GM18873 (cell line): ENCODE data around the gene AK4.
A peak's percentile ranks its signal among the peaks of the same experiment; 100 is the strongest.
"Not testable (repeated sequence)": the region's sequence is repeated elsewhere in the genome, so short reads cannot be mapped to it uniquely, and the experiment has no call there.

Source experiments
- ATAC-seq: cut with Tn5 transposase; IDR thresholded peaks from one replicate; pipeline ENCODE4 v1.9.1; 2021; ENCODE audit warnings: mild to moderate bottlenecking, moderate library complexity, moderate number of reproducible peaks; ENCODE audit not compliant: unreplicated experiment, low FRiP score

Gene AK4

DNA sequence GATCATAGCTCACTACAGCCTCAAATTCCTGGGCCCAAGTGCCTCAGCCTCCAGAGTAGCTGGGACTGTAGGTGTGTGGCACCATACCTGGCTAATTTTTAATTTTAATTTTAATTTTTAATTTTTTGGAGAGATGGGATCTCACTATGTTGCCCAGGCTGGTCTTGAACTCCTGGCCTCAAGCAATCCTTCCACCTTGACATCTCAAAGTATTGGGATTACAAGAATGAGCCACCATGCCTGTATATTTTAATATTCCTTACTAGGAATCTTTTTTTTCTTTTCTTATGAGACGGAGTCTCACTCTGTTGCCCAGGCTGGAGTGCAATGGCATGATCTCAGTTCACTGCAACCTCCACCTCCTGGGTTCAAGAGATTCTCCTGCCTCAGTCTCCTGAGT, 89.1 kb downstream of the AK4 start:
- not testable (repeated sequence) for ATAC-seq

GRCh38 chr1:65237503-65237902, 89.5 kb downstream of the AK4 start:
- ATAC-seq, result no peak

DNA sequence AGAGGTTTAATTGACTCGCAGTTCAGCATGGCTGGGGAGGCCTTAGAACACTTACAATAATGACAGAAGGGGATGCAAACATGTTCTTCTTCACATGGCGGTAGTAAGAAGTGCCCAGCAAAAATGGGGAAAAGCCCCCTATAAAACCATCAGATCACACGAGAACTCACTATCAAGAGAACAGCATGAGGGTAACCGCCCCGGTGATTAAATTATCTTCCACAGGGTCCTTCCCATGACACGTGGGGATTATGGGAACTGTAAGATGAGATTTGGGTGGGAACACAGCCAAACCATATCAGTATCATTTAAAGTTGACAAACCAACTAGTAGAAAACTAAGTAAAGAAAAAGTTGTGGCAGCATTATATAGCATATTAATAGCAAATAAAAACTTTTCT, 90.0 kb downstream of the AK4 start:
- no peak for ATAC-seq

DNA sequence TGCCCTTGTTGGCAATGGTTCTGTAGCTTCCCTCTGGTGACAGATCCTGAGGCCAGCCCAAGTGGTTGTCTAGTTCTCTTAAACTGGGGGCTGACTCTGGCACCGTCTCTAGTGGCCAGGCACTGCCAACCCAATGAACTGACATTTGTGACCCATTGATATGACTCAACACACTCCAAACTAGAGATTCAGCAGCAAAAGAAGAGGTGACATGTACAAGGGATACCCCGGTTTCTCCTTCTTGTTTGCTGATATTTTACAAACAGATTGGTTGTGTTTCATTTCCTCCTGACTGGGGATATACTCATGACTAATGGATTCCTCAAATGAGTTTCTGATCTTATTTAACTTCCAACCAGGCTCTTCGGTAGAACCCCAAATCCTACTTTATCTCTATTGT, 95.5 kb downstream of the AK4 start:
- no peak for ATAC-seq

- no peak for ATAC-seq
Observed at GRCh38 chr1:65245295-65245694, 97.3 kb downstream of the AK4 start.

DNA sequence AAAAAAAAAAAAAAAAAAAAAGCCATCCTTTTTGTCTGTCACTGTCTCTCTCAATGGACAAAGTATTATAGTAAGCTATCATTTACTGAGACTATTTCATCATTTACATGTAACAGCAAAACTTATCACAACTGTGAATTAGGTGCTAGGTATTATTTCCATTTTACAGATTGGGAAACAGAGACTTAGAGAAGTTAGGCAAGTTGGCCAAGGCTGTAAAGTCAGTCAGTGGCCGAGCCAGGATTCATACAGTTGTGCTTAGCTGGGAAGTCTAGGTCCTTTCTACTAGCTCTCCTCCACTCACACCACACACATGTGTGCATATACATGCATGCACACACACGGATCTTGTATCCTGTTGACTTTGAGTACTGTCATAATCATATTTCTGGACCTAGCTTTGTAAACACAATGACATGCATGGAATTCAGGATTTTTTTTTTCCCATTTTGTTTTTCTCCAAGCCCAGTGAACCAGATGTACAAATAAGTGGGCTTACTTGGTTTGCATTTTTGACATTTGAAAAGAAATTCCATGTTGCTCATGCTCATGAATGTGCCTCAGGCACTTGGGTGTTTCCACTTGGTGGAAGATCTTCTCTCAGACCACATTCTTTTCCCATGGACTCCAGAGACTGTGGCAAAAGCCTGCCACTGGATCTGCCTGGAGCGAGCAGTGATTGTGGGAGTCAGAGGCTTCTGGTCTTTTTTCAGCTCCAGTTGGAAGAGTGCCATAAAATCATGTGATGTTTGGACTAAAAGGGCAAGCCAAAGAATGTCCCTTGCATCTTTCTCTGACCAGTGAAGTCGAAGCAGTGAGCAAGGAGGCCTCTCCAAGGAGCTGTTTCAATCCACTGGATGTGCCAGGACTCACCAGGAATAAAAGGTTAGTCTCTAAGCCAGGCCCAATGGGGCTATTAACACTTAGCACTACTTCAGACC, 99.7 kb downstream of the AK4 start:
- ATAC-seq, result no peak

GRCh38 chr1:65250826-65251225, 102.8 kb downstream of the AK4 start:
- ATAC-seq, result no peak

DNA sequence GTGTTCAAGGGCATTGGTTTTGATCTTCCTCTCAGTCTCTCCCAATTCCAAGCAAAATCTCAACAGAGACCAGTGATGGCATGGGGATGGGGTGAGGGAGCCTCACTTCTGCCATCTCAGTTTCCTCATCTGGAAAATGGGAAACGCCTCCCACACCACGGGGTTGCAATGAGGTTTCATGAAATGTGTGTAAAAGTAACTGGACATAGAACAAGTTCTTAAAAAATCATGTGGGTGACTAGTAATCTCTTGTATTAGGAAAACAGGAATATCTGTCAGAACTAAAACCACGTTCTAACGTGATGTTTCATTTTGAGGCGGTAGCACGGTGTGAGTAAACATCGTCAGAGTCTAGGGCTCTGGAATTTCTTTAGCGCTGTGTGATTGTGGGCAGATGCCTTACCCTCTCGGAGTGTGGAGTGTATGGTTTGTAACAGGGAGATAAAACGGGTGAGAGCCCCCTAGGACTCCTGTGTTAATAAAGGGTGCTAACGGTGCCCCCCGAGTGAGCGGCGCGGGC, 105.9 kb downstream of the AK4 start:
- peak; percentile 31 for ATAC-seq

- peak; percentile 78 for ATAC-seq
Observed at GRCh38 chr1:65254320-65255034, 106.5 kb downstream of the AK4 start.

DNA sequence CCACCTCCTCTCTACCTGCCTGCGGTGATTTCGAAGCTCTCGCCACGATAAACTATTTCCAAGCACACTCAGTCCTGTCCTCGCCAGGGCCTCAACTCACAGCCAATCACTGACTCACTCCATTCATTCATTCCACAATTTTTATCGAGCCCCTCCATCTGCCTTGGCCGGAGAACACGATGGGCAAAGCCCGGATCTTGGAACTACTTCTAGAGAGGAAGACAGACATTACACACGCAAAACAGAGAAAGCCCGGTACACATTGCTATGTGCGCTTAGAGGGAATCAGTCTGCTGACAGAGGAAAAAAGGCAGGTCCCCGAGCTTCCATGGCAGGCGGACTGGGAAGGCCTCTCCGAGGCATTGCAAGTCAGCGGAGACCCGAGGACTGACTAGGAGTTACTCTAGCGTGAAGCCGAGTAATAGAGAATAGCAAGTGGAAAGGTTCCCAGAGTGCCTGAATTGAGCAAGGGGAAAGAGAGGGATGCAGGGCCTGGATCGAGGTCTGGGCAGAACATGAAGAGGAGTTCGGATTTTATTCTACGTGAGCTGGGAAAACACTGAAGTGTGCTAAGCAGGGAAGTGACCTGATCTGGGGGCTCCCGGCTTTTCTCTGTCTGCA, 107.1 kb downstream of the AK4 start:
- ATAC-seq, result no peak

DNA sequence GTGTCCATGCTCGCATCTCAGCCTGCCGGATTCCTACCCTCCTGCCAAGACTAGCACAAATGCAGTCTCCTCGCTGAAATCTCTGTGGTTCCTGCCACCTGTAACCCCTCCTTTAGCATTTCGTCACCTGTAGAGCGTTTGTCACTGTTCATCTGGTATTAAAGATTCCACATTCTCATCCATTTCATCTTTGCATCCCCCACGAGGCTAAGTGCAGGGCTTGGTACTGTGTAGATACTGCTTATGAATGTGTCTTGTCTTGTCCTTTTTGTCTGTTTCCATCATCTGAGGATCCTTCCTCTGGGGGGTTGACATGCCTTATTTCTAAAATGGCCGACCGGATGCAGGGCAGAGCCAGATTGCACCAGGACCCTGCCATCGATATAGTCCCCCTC, 107.7 kb downstream of the AK4 start:
- ATAC-seq, result no peak

DNA sequence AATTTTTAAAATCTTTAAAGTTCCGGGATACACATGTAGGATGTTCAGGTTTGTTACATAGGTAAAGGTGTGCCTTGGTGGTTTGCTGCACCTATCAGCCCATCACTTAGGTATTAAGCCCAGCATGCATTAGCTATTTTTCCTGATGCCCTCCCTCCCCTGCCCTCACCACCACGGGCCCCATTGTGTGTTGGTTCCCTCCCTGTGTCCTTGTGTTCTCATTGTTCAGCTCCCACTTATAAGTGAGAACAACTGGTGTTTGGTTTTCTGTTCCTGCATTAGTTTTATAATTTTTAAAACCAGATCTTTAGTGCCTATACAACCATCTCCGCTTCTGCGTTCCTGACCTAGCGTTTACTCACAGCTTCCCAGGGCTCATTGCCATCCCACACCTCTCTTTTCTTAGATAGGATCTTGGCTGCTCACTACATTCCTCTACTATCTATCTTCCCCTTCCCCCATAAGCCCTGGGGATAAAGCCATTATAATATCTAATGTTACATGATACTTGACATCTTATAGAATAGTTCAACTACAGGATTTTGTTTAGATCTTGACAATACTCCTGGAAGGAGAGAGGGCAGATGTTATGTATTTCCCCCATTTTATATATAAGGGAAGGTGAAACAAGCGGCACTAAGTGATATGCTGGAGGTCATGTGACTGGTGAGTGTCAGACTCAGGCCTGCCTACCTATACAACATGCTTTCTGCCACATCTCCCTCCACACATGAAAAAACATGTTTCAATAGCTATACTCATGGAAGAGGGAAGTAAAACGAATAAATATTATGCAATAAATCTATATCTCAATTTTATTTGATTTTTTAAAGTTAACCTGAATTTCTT, 109.1 kb downstream of the AK4 start:
- ATAC-seq, result no peak

GRCh38 chr1:65258106-65258505, 110.1 kb downstream of the AK4 start:
- ATAC-seq, result no peak

DNA sequence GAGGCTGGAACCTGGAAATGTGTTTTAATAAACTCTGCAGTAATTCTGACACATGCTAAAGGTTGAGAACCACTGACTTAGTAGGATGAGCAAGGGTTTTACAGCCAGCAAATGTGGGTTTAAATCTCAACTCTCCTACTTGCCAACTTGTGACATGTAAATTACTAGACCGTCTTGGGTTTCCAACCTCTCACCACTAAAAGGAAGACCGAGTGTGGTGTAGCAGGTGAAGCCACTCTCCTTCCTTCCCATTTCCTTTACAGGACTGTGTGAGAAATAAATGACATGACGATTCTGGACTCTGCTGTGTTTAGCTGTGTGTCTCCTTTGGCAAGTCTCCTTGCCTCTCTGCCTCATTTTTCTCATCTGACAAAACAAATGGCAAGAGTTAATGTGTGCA, 111.8 kb downstream of the AK4 start:
- ATAC-seq, result no peak

GRCh38 chr1:65260851-65261473, 113.0 kb downstream of the AK4 start:
- peak; percentile 55 for ATAC-seq

DNA sequence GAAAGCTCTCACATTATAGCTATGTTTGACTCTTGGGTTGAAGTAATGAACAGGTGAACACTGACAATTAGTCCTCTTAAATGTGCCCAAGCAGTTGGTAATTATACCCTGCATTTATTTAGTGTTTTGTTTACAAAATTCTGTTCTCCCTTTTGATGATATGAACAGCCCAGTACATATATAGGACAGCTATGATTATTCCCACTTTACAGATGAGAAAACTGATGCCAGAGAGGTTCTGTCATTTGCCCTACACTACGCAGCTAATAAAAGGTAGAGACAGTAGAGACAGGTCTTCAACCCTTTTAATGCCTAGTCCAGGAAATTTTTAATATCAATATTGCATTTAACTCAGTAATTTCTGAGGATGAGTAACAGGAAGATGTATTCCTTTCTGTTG, 115.3 kb downstream of the AK4 start:
- no peak for ATAC-seq

- no peak for ATAC-seq
Observed at GRCh38 chr1:65264197-65264929, 116.4 kb downstream of the AK4 start.

GRCh38 chr1:65265296-65265650, 117.3 kb downstream of the AK4 start:
- no peak for ATAC-seq

DNA sequence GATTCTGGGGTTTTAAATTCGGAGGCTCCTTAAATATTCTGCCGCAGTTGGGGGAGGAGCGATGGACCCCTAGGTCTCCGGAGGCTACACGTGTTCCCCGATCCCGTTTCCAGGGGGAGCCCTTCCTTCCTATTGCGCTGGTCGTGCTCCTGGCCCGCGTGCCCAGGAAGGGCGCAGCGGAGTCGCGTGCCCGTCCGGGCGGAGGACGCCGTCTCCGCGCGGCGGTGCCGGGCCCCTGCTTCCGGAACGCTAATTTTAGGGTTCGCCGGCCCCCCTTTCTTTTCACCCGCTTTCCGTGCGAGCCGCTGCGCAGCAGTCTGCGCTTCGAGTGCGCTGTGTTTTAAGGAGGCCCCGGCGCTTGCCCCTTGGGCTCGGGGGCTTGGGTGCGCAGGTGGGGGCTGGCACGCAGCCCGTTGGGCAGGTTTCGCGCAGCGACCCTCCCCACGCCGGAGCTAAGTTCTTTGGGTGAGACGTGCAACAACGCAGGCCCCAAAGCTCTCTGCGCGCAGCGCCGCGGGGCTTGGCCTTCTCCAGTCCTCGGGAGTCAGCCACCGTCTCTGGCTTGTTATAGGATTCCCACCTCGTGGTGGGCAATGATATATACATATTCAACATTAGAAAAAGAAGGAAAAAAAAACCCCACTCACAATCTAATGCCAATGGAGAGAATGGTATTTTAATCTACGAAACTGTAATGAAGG, 117.8 kb downstream of the AK4 start:
- ATAC-seq, result no peak
